Osteoblast (primary cell): Measurements from ENCODE around the gene TRRAP. TPM values are rescaled to one million over a fixed set of nuclear protein-coding genes. Genes with fewer than 3 reads are reported as not detected.
A peak's percentile ranks its signal among the peaks of the same experiment; 100 is the strongest.

ENCODE experiments used
- DNase-seq: peaks from one replicate; pipeline ENCODE4 v3.0.0; 2011; ENCODE audit warnings: low spot score, mixed read lengths; ENCODE audit not compliant: insufficient read length; ENCODE audit errors: missing footprints
- H2AFZ ChIP-seq: 2 replicates; pipeline ENCODE4 v1.6.0; 2011; ENCODE audit warnings: mild to moderate bottlenecking, low read length
- H3K27ac ChIP-seq: 2 replicates; pipeline ENCODE4 v1.5.1; 2011; ENCODE audit warnings: mild to moderate bottlenecking, low read depth, low read length, moderate library complexity
- H3K27me3 ChIP-seq: 2 replicates; pipeline ENCODE4 v1.6.0; 2012; ENCODE audit warnings: mild to moderate bottlenecking, control low read depth, inconsistent platforms, low read length, moderate library complexity; ENCODE audit not compliant: insufficient read depth
- H3K36me3 ChIP-seq: 2 replicates; pipeline ENCODE4 v1.5.1; 2011; ENCODE audit warnings: mild to moderate bottlenecking, low read length, control low read depth, moderate library complexity; ENCODE audit not compliant: insufficient read depth
- H3K4me1 ChIP-seq: 2 replicates; pipeline ENCODE4 v1.5.1; 2011; ENCODE audit warnings: mild to moderate bottlenecking, low read length, control low read depth, moderate library complexity; ENCODE audit not compliant: insufficient read depth
- H3K4me2 ChIP-seq: 2 replicates; pipeline ENCODE4 v1.6.0; 2011; ENCODE audit warnings: mild to moderate bottlenecking, low read length; ENCODE audit not compliant: insufficient read depth
- H3K4me3 ChIP-seq: fragments of 200-600 bp; sonication (generic); 3 replicates; pipeline ENCODE4 v1.5.1; 2012; ENCODE audit warnings: mild to moderate bottlenecking, low read length, inconsistent platforms; ENCODE audit not compliant: insufficient read depth
- H3K79me2 ChIP-seq: 2 replicates; pipeline ENCODE4 v1.6.0; 2012; ENCODE audit warnings: mild to moderate bottlenecking, low read length, control low read depth, inconsistent platforms; ENCODE audit not compliant: insufficient read depth
- H3K9me3 ChIP-seq: 2 replicates; pipeline ENCODE4 v1.5.1; 2011; ENCODE audit warnings: low read depth, low read length, control low read depth
- H4K20me1 ChIP-seq: 2 replicates; pipeline ENCODE4 v1.6.0; 2012; ENCODE audit warnings: mild to moderate bottlenecking, low read length, control low read depth; ENCODE audit not compliant: insufficient read depth
- total RNA-seq: library from RNA; depleted of rRNA; stranded (reverse); fragments of >200 nt; gene quantifications from 2 replicates; pipeline ENCODE4 v1.2.3, GENCODE V29; 2012
- TF ChIP-seq, protein P1 (sequence below): IDR thresholded peaks from 2 replicates; pipeline ENCODE4 v1.5.1; 2011; ENCODE audit warnings: mild to moderate bottlenecking, low read depth, low read length, moderate library complexity; ENCODE audit errors: extremely low read depth

Gene TRRAP
- total RNA-seq, 1 donor, result 17.7 TPM

DNA sequence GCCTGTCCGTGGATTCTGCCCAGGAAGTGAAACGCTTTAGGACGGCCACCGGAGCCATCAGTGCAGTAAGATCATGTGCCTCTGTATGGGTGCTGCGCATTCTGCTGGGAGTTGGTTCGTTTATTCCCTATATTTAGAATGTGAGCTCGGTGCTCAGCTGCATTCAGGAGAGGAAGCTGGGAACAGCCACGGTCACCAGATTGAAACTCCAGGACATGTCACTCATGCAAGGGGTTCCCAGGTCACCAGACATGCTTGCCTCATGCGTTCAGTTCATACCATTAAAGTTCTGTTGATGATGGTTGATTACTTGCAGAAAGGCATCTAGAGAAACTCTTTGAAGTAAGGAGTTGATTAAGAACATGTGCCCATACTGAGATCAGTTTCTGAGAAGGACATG is 78.1 kb downstream of the TRRAP start:
- H2AFZ ChIP-seq, result no peak overlapping the region
- H3K27ac ChIP-seq, result no peak overlapping the region
- no peak overlapping the region for H3K4me3 ChIP-seq
- no peaks in the 10 kb centered on the region for H3K79me2 ChIP-seq
- H3K27me3 ChIP-seq, result no peaks in the 10 kb centered on the region
- H4K20me1 ChIP-seq, result peaks cover 5% of the 10 kb centered on the region
- H3K4me2 ChIP-seq, result no peak overlapping the region
- DNase-seq, result peak; percentile 43
- TF ChIP-seq, protein P1, sequence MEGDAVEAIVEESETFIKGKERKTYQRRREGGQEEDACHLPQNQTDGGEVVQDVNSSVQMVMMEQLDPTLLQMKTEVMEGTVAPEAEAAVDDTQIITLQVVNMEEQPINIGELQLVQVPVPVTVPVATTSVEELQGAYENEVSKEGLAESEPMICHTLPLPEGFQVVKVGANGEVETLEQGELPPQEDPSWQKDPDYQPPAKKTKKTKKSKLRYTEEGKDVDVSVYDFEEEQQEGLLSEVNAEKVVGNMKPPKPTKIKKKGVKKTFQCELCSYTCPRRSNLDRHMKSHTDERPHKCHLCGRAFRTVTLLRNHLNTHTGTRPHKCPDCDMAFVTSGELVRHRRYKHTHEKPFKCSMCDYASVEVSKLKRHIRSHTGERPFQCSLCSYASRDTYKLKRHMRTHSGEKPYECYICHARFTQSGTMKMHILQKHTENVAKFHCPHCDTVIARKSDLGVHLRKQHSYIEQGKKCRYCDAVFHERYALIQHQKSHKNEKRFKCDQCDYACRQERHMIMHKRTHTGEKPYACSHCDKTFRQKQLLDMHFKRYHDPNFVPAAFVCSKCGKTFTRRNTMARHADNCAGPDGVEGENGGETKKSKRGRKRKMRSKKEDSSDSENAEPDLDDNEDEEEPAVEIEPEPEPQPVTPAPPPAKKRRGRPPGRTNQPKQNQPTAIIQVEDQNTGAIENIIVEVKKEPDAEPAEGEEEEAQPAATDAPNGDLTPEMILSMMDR, result no peak
- no peaks in the 10 kb centered on the region for H3K9me3 ChIP-seq
- peaks cover 92% of the 10 kb centered on the region for H3K36me3 ChIP-seq
- no peaks in the 10 kb centered on the region for H3K4me1 ChIP-seq

DNA sequence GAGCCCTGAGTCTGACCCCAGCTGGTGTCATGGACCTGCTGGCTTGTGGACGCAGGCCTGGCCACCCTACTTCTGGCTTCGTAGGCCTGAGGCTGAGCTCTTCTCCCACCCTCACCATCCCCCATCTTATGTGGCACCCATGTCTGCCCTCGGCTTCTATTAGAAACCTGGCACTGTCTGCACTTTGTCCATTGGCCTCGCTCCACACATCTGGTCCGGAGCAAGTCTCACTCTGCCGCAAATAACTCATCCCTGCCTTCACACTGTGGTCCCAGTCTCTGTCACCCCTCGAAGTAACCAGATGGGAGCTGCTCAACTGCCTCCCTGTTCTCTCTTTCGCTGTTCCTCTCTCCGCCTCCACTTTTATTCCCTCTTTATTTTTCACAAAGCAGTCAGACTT is 78.6 kb downstream of the TRRAP start:
- no peak overlapping the region for H3K4me2 ChIP-seq
- peak; percentile 22 for DNase-seq
- no peaks in the 10 kb centered on the region for H3K79me2 ChIP-seq
- H3K4me1 ChIP-seq, result no peaks in the 10 kb centered on the region
- H3K9me3 ChIP-seq, result no peaks in the 10 kb centered on the region
- H3K36me3 ChIP-seq, result peaks cover 90% of the 10 kb centered on the region
- no peak overlapping the region for H3K4me3 ChIP-seq
- H3K27me3 ChIP-seq, result no peaks in the 10 kb centered on the region
- H2AFZ ChIP-seq, result no peak overlapping the region
- H3K27ac ChIP-seq, result no peak overlapping the region
- peaks cover 5% of the 10 kb centered on the region for H4K20me1 ChIP-seq
- TF ChIP-seq, protein P1, result no peak

DNA sequence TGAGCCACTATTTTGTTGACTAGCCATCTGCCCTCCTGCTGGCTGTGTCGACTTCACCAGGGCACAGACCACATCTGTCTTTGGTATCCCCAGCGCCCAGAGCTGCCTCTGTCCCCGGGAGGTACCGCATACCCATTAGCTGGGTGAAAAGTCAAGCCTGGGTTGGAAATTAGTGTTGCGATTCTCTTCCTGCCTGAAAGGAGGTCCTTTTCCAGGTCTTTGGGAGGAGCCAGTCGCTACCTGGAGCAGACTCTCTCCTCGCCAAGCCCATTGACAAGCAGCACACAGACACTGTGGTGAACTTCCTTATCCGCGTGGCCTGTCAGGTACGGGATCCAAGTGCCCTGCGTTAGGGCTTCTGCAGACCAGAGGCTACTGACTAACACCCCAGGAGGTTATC is 79.4 kb downstream of the TRRAP start:
- Histone ChIP-seq H2AFZ (no peak overlapping the region), H3K9me3 (no peaks in the 10 kb centered on the region), H3K27ac (no peak overlapping the region), H3K36me3 (peaks cover 89% of the 10 kb centered on the region), H3K27me3 (no peaks in the 10 kb centered on the region), H4K20me1 (peaks cover 5% of the 10 kb centered on the region), H3K4me1 (no peaks in the 10 kb centered on the region), H3K4me2 (no peak overlapping the region), H3K79me2 (no peaks in the 10 kb centered on the region), H3K4me3 (no peak overlapping the region)
- TF ChIP-seq, protein P1, result no peak
- DNase-seq, result peak; percentile 38

DNA sequence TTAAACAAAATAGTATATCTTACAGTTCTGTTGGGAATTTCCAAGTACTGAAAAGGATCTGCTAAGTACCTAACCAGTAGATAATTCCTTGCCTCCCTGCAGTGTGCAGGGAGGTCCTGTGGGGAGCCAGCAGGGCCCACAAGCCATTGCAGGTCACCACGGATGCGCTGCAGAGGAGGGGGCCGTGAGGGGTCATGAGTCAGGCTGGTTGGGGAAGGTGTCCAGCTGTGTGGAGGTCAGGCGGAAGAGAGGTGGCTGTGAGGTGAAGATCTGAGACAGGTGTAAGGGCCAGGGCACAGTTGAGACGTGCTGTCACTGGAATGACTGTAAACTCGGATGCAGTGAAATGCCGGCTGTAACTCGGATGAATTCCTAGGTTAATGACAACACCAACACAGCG is 80.6 kb downstream of the TRRAP start:
- TF ChIP-seq, protein P1, result no peak
- H3K36me3 ChIP-seq, result peaks cover 86% of the 10 kb centered on the region
- H3K27me3 ChIP-seq, result no peaks in the 10 kb centered on the region
- H3K4me2 ChIP-seq, result no peak overlapping the region
- H3K27ac ChIP-seq, result no peak overlapping the region
- no peaks in the 10 kb centered on the region for H3K9me3 ChIP-seq
- H4K20me1 ChIP-seq, result peaks cover 5% of the 10 kb centered on the region
- H3K79me2 ChIP-seq, result no peaks in the 10 kb centered on the region
- no peaks in the 10 kb centered on the region for H3K4me1 ChIP-seq
- DNase-seq, result peak; percentile 29
- no peak overlapping the region for H3K4me3 ChIP-seq
- no peak overlapping the region for H2AFZ ChIP-seq
